HEK293 (cell line): ENCODE data around the gene GPR15.

ENCODE experiments used
- BCL6B ChIP-seq: fragments of 450-650 bp; formaldehyde crosslinking; IDR thresholded peaks from 2 replicates; pipeline ENCODE4 v1.5.1; 2017; ENCODE audit warnings: missing biosample characterization, missing genetic modification characterization
- FEZF1 ChIP-seq: fragments of 450-650 bp; formaldehyde crosslinking; IDR thresholded peaks from 2 replicates; pipeline ENCODE4 v1.5.1; 2016; ENCODE audit warnings: missing biosample characterization, missing genetic modification characterization
- GFI1B ChIP-seq: fragments of 450-650 bp; formaldehyde crosslinking; IDR thresholded peaks from 2 replicates; pipeline ENCODE4 v1.5.1; 2016; ENCODE audit warnings: missing biosample characterization, missing genetic modification characterization
- GLIS2 ChIP-seq: fragments of 450-650 bp; formaldehyde crosslinking; IDR thresholded peaks from 2 replicates; pipeline ENCODE4 v1.5.1; 2016; ENCODE audit warnings: missing biosample characterization, missing genetic modification characterization
- INSM2 ChIP-seq: fragments of 450-650 bp; formaldehyde crosslinking; IDR thresholded peaks from 2 replicates; pipeline ENCODE4 v1.5.1; 2016; ENCODE audit warnings: missing biosample characterization, missing genetic modification characterization
- KLF10 ChIP-seq: fragments of 450-650 bp; IDR thresholded peaks from 2 replicates; pipeline ENCODE4 v1.5.1; 2018; ENCODE audit warnings: missing biosample characterization, mild to moderate bottlenecking, missing genetic modification characterization
- MYNN ChIP-seq: fragments of 450-650 bp; formaldehyde crosslinking; IDR thresholded peaks from 2 replicates; pipeline ENCODE4 v1.5.1; 2016; ENCODE audit warnings: missing biosample characterization, missing genetic modification characterization, borderline replicate concordance
- OVOL3 ChIP-seq: fragments of 450-650 bp; formaldehyde crosslinking; IDR thresholded peaks from 2 replicates; pipeline ENCODE4 v1.5.1; 2016; ENCODE audit warnings: missing biosample characterization, missing genetic modification characterization
- SALL2 ChIP-seq: fragments of 450-650 bp; formaldehyde crosslinking; IDR thresholded peaks from 2 replicates; pipeline ENCODE4 v1.5.0; 2017; ENCODE audit warnings: missing biosample characterization, mild to moderate bottlenecking, missing genetic modification characterization, borderline replicate concordance
- SP2 ChIP-seq: fragments of 450-650 bp; formaldehyde crosslinking; IDR thresholded peaks from 2 replicates; pipeline ENCODE4 v1.5.1; 2016; ENCODE audit warnings: missing biosample characterization, missing genetic modification characterization
- ZBTB17 ChIP-seq: fragments of 450-650 bp; formaldehyde crosslinking; IDR thresholded peaks from 2 replicates; pipeline ENCODE4 v1.5.1; 2016; ENCODE audit warnings: missing biosample characterization, missing genetic modification characterization
- ZBTB48 ChIP-seq: fragments of 450-650 bp; formaldehyde crosslinking; IDR thresholded peaks from 2 replicates; pipeline ENCODE4 v1.5.1; 2016; ENCODE audit warnings: missing biosample characterization, missing genetic modification characterization
- ZBTB7A ChIP-seq: fragments of 450-650 bp; formaldehyde crosslinking; IDR thresholded peaks from 2 replicates; pipeline ENCODE4 v1.5.1; 2016; ENCODE audit warnings: low read depth, missing biosample characterization, missing genetic modification characterization
- ZFP69B ChIP-seq: fragments of 450-650 bp; formaldehyde crosslinking; IDR thresholded peaks from 2 replicates; pipeline ENCODE4 v1.5.1; 2016; ENCODE audit warnings: missing biosample characterization, missing genetic modification characterization
- ZNF10 ChIP-seq: fragments of 450-650 bp; formaldehyde crosslinking; IDR thresholded peaks from 2 replicates; pipeline ENCODE4 v1.5.1; 2017; ENCODE audit warnings: missing biosample characterization, missing genetic modification characterization
- ZNF114 ChIP-seq: fragments of 450-650 bp; formaldehyde crosslinking; IDR thresholded peaks from 2 replicates; pipeline ENCODE4 v1.5.0; 2017; ENCODE audit warnings: missing biosample characterization, missing genetic modification characterization
- ZNF146 ChIP-seq: fragments of 450-650 bp; formaldehyde crosslinking; IDR thresholded peaks from 2 replicates; pipeline ENCODE4 v1.5.1; 2016; ENCODE audit warnings: missing biosample characterization, missing genetic modification characterization
- ZNF155 ChIP-seq: fragments of 450-650 bp; formaldehyde crosslinking; IDR thresholded peaks from 2 replicates; pipeline ENCODE4 v1.5.1; 2016; ENCODE audit warnings: missing biosample characterization, missing genetic modification characterization
- ZNF18 ChIP-seq: fragments of 450-650 bp; formaldehyde crosslinking; IDR thresholded peaks from 2 replicates; pipeline ENCODE4 v1.5.1; 2016; ENCODE audit warnings: missing biosample characterization, missing genetic modification characterization
- ZNF341 ChIP-seq: fragments of 450-650 bp; formaldehyde crosslinking; IDR thresholded peaks from 2 replicates; pipeline ENCODE4; 2016; ENCODE audit warnings: low read depth, missing biosample characterization, missing genetic modification characterization
- ZNF366 ChIP-seq: fragments of 450-650 bp; formaldehyde crosslinking; conservative IDR thresholded peaks from 2 replicates; pipeline ENCODE4 v1.5.1; 2016; ENCODE audit warnings: missing biosample characterization, missing genetic modification characterization
- ZNF501 ChIP-seq: fragments of 450-650 bp; formaldehyde crosslinking; IDR thresholded peaks from 2 replicates; pipeline ENCODE4 v1.5.1; 2016; ENCODE audit warnings: missing biosample characterization, missing genetic modification characterization
- ZNF513 ChIP-seq: fragments of 450-650 bp; IDR thresholded peaks from 2 replicates; pipeline ENCODE4 v1.5.1; 2018; ENCODE audit warnings: missing biosample characterization, missing genetic modification characterization
- ZNF514 ChIP-seq: fragments of 450-650 bp; formaldehyde crosslinking; IDR thresholded peaks from 2 replicates; pipeline ENCODE4 v1.5.1; 2016; ENCODE audit warnings: missing biosample characterization, missing genetic modification characterization
- ZNF521 ChIP-seq: fragments of 450-650 bp; formaldehyde crosslinking; IDR thresholded peaks from 2 replicates; pipeline ENCODE4 v1.5.1; 2017; ENCODE audit warnings: missing biosample characterization, mild to moderate bottlenecking, missing genetic modification characterization
- ZNF549 ChIP-seq: fragments of 450-650 bp; IDR thresholded peaks from 2 replicates; pipeline ENCODE4 v1.5.1; 2018; ENCODE audit warnings: missing biosample characterization, missing genetic modification characterization, mild to moderate bottlenecking, inconsistent platforms, moderate library complexity
- ZNF76 ChIP-seq: fragments of 450-650 bp; formaldehyde crosslinking; IDR thresholded peaks from 2 replicates; pipeline ENCODE4; 2016; ENCODE audit warnings: low read depth, missing biosample characterization, missing genetic modification characterization, borderline replicate concordance
- ZNF777 ChIP-seq: fragments of 450-650 bp; formaldehyde crosslinking; IDR thresholded peaks from 2 replicates; pipeline ENCODE4 v1.5.1; 2017; ENCODE audit warnings: missing biosample characterization, missing genetic modification characterization, borderline replicate concordance
- ZNF830 ChIP-seq: fragments of 450-650 bp; IDR thresholded peaks from 2 replicates; pipeline ENCODE4 v1.5.0; 2018; ENCODE audit warnings: missing biosample characterization, missing genetic modification characterization, low read depth, mild to moderate bottlenecking, moderate library complexity
- ZNF843 ChIP-seq: fragments of 450-650 bp; formaldehyde crosslinking; IDR thresholded peaks from 2 replicates; pipeline ENCODE4 v1.5.1; 2016; ENCODE audit warnings: missing biosample characterization, missing genetic modification characterization
- TF ChIP-seq, protein P1 (sequence below): fragments of 450-650 bp; formaldehyde crosslinking; IDR thresholded peaks from 2 replicates; pipeline ENCODE4 v1.5.1; 2017; ENCODE audit warnings: missing biosample characterization, missing genetic modification characterization
- TF ChIP-seq, protein P2 (sequence below): fragments of 450-650 bp; formaldehyde crosslinking; IDR thresholded peaks from 2 replicates; pipeline ENCODE4 v1.5.1; 2016; ENCODE audit warnings: missing biosample characterization, missing genetic modification characterization
- TF ChIP-seq, protein P3 (sequence below): fragments of 450-650 bp; formaldehyde crosslinking; IDR thresholded peaks from 2 replicates; pipeline ENCODE4 v1.5.1; 2017; ENCODE audit warnings: missing biosample characterization, missing genetic modification characterization

The GPR15 gene

DNA sequence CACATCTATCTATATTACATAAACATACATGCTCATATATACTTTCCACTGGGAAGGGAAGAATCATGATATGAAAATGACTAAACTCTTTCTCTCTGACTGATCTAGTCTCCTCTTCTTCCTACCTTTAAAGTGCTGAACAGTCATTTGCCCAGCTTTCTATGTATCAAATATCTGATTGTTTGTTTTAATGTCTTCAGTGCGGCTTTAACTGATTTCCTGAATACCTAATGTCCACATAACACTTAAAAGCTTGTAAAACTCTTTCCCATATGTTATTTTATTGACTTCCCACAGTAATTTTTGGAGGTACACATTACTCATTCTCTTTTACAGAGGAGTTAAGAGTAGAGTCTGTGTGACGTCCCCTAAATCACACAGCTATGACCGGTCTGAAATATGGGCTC, 33.5 kb downstream of the GPR15 start (continued):
- TF ChIP-seq ZBTB7A (tag by site-specific recombination), result no peak
- TF ChIP-seq ZFP69B (tag by site-specific recombination), result no peak
- TF ChIP-seq, protein P1, sequence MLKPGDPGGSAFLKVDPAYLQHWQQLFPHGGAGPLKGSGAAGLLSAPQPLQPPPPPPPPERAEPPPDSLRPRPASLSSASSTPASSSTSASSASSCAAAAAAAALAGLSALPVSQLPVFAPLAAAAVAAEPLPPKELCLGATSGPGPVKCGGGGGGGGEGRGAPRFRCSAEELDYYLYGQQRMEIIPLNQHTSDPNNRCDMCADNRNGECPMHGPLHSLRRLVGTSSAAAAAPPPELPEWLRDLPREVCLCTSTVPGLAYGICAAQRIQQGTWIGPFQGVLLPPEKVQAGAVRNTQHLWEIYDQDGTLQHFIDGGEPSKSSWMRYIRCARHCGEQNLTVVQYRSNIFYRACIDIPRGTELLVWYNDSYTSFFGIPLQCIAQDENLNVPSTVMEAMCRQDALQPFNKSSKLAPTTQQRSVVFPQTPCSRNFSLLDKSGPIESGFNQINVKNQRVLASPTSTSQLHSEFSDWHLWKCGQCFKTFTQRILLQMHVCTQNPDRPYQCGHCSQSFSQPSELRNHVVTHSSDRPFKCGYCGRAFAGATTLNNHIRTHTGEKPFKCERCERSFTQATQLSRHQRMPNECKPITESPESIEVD (tag by site-specific recombination), result peak; percentile 92
- no peak for TF ChIP-seq ZNF341 (tag by site-specific recombination)
- no peak for TF ChIP-seq ZNF155 (tag by site-specific recombination)
- TF ChIP-seq GFI1B (tag by site-specific recombination), result 0 out of 2 replicates have a peak, but pooled peaks have one; percentile 31
- TF ChIP-seq OVOL3 (tag by site-specific recombination), result 0 out of 2 replicates have a peak, but pooled peaks have one; percentile 66
- TF ChIP-seq ZNF146 (tag by site-specific recombination), result no peak
- no peak for TF ChIP-seq MYNN
- TF ChIP-seq ZBTB17, result no peak
- no peak for TF ChIP-seq ZNF514 (tag by site-specific recombination)
- no peak for TF ChIP-seq ZNF521 (tag by site-specific recombination)
- no peak for TF ChIP-seq ZNF76
- TF ChIP-seq, protein P2, sequence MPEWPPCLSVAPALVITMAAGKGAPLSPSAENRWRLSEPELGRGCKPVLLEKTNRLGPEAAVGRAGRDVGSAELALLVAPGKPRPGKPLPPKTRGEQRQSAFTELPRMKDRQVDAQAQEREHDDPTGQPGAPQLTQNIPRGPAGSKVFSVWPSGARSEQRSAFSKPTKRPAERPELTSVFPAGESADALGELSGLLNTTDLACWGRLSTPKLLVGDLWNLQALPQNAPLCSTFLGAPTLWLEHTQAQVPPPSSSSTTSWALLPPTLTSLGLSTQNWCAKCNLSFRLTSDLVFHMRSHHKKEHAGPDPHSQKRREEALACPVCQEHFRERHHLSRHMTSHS (tag by site-specific recombination), result no peak
- no peak for TF ChIP-seq GLIS2 (tag by site-specific recombination)
- no peak for TF ChIP-seq ZNF10 (tag by site-specific recombination)
- no peak for TF ChIP-seq INSM2
- no peak for TF ChIP-seq SP2 (tag by site-specific recombination)
- TF ChIP-seq SALL2, result no peak
- TF ChIP-seq ZNF18 (tag by site-specific recombination), result 0 out of 2 replicates have a peak, but pooled peaks have one; percentile 29
- TF ChIP-seq KLF10, result no peak
- no peak for TF ChIP-seq ZNF513 (tag by site-specific recombination)
- no peak for TF ChIP-seq ZBTB48
- TF ChIP-seq FEZF1 (tag by site-specific recombination), result peak; percentile 76
- TF ChIP-seq ZNF114, result no peak
- TF ChIP-seq ZNF830 (tag by site-specific recombination), result no peak
- no peak for TF ChIP-seq ZNF777 (tag by site-specific recombination)
- TF ChIP-seq BCL6B (tag by site-specific recombination), result peak; percentile 72
- TF ChIP-seq ZNF366 (tag by site-specific recombination), result no peak
- TF ChIP-seq, protein P3, sequence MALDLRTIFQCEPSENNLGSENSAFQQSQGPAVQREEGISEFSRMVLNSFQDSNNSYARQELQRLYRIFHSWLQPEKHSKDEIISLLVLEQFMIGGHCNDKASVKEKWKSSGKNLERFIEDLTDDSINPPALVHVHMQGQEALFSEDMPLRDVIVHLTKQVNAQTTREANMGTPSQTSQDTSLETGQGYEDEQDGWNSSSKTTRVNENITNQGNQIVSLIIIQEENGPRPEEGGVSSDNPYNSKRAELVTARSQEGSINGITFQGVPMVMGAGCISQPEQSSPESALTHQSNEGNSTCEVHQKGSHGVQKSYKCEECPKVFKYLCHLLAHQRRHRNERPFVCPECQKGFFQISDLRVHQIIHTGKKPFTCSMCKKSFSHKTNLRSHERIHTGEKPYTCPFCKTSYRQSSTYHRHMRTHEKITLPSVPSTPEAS (tag by site-specific recombination), result no peak
- TF ChIP-seq ZNF549 (tag by site-specific recombination), result no peak
- TF ChIP-seq ZNF501 (tag by site-specific recombination), result no peak
- TF ChIP-seq ZNF843 (tag by site-specific recombination), result peak; percentile 92
